Type B pancreatic cell (in vitro differentiated cells): Measurements from ENCODE around the gene MAT2A. TPM values are rescaled to one million over a fixed set of nuclear protein-coding genes. Genes with fewer than 3 reads are reported as not detected.
A peak's percentile ranks its signal among the peaks of the same experiment; 100 is the strongest.

Experiments
- DNase-seq: peaks from one replicate; pipeline ENCODE4 v3.0.0; 2021; ENCODE audit warnings: mixed read lengths; ENCODE audit not compliant: unreplicated experiment; ENCODE audit errors: extremely low spot score
- H3K27ac Mint-ChIP-seq: 2 replicates; pipeline ENCODE4 v1.8.0; 2021; ENCODE audit warnings: mild to moderate bottlenecking, mixed read lengths
- H3K27me3 Mint-ChIP-seq: 2 replicates; pipeline ENCODE4 v1.8.0; 2021; ENCODE audit warnings: mixed read lengths
- H3K36me3 Mint-ChIP-seq: 2 replicates; pipeline ENCODE4 v1.8.0; 2021; ENCODE audit warnings: mixed read lengths
- H3K4me1 Mint-ChIP-seq: one replicate; pipeline ENCODE4 v1.8.0; 2021; ENCODE audit warnings: mixed read lengths; ENCODE audit not compliant: unreplicated experiment
- H3K4me3 Mint-ChIP-seq: 2 replicates; pipeline ENCODE4 v1.8.0; 2021; ENCODE audit warnings: mild to moderate bottlenecking, mixed read lengths
- H3K9me3 Mint-ChIP-seq: 2 replicates; pipeline ENCODE4 v1.8.0; 2021; ENCODE audit warnings: mixed read lengths
- CTCF ChIP-seq: fragments of 200-600 bp; sonication (generic); conservative IDR thresholded peaks from 2 replicates; pipeline ENCODE4 v1.5.0; 2021; ENCODE audit warnings: antibody characterized with exemption, mild to moderate bottlenecking
- long read RNA-seq: library from polyadenylated mRNA; unstranded; transcript quantifications from one replicate; pipeline ENCODE4 v2.0.0, GENCODE V29; 2020
- total RNA-seq: library from RNA; stranded (reverse); gene quantifications from 2 replicates; pipeline ENCODE4 v1.2.1, GENCODE V29; 2021; ENCODE audit warnings: low replicate concordance

Gene MAT2A
- 209 and 403 TPM in 2 replicates for total RNA-seq
- long read RNA-seq, transcript MAT2A-201 (9 exons, 2,819 nt), result major isoform, 469 of 595 reads
- long read RNA-seq, partial matches to known transcripts, result 69 of 595 reads
- long read RNA-seq, other reads (novel, unspliced or antisense), result 56 of 595 reads

- H3K36me3 Mint-ChIP-seq, result peaks cover 36% of the 10 kb centered on the region
- peak; percentile 97 for DNase-seq
- peak; percentile 81 for TF ChIP-seq CTCF
- H3K27me3 Mint-ChIP-seq, result no peaks in the 10 kb centered on the region
- peak within 1 kb of the TSS; percentile 94 for H3K4me3 Mint-ChIP-seq
- peaks cover 39% of the 10 kb centered on the region for H3K4me1 Mint-ChIP-seq
- H3K27ac Mint-ChIP-seq, result peak within 1 kb of the TSS; percentile 98
- H3K9me3 Mint-ChIP-seq, result no peaks in the 10 kb centered on the region
These were observed at the start of gene MAT2A for GRCh38 chr2:85538507-85539360. Gene MAT2A, plus strand, starts transcription at chr2:85539168. Its CDS starts 120 bp downstream, at chr2:85539288.

GRCh38 chr2:85490861-85491755, 47.9 kb upstream of the MAT2A start:
- no peak for TF ChIP-seq CTCF

GRCh38 chr2:85496436-85496835, 42.5 kb upstream of the MAT2A start:
- no peak for DNase-seq
- Mint-ChIP-seq H3K9me3 (no peaks in the 10 kb centered on the region), H3K4me3 (no peak overlapping the region), H3K36me3 (no peaks in the 10 kb centered on the region), H3K4me1 (no peaks in the 10 kb centered on the region), H3K27ac (no peak overlapping the region), H3K27me3 (no peaks in the 10 kb centered on the region)
- no peak for TF ChIP-seq CTCF

More at GRCh38 chr2:85490861-85491755, 47.9 kb upstream of the MAT2A start:
- Mint-ChIP-seq H3K27ac (no peak overlapping the region), H3K4me3 (no peak overlapping the region), H3K36me3 (peaks cover 3% of the 10 kb centered on the region), H3K9me3 (peaks cover 4% of the 10 kb centered on the region), H3K4me1 (no peaks in the 10 kb centered on the region), H3K27me3 (peaks cover 2% of the 10 kb centered on the region)
- DNase-seq, result no peak

- DNase-seq, result no peak
- Mint-ChIP-seq H3K36me3 (no peaks in the 10 kb centered on the region), H3K27me3 (no peaks in the 10 kb centered on the region), H3K27ac (no peak overlapping the region), H3K4me1 (no peaks in the 10 kb centered on the region), H3K9me3 (no peaks in the 10 kb centered on the region), H3K4me3 (no peak overlapping the region)
- TF ChIP-seq CTCF, result no peak
These were observed 40.9 kb upstream of the MAT2A start for GRCh38 chr2:85497944-85498630.

- H3K9me3 Mint-ChIP-seq, result no peaks in the 10 kb centered on the region
- no peaks in the 10 kb centered on the region for H3K27me3 Mint-ChIP-seq
- no peak for DNase-seq
- H3K4me3 Mint-ChIP-seq, result no peak overlapping the region
- peaks cover 21% of the 10 kb centered on the region for H3K4me1 Mint-ChIP-seq
- no peak for TF ChIP-seq CTCF
- no peak overlapping the region for H3K27ac Mint-ChIP-seq
- H3K36me3 Mint-ChIP-seq, result no peaks in the 10 kb centered on the region
These were observed 37.7 kb upstream of the MAT2A start for GRCh38 chr2:85501248-85501647.
